GM21529 (cell line): ENCODE results near the gene ZC3H18.
A peak's percentile ranks its signal among the peaks of the same experiment; 100 is the strongest.
"Not testable (repeated sequence)": the region's sequence is repeated elsewhere in the genome, so short reads cannot be mapped to it uniquely, and the experiment has no call there.

ENCODE experiments used
- ATAC-seq: cut with Tn5 transposase; IDR thresholded peaks from one replicate; pipeline ENCODE4 v1.9.1; 2021; ENCODE audit not compliant: unreplicated experiment

Gene ZC3H18

GRCh38 chr16:88651989-88652761 lies 82.0 kb downstream of the ZC3H18 start:
- ATAC-seq: no peak

GRCh38 chr16:88652762-88653063 lies 82.5 kb downstream of the ZC3H18 start:
- ATAC-seq: no peak

GRCh38 chr16:88653101-88653500 lies 82.9 kb downstream of the ZC3H18 start:
- ATAC-seq: no peak

GRCh38 chr16:88653596-88654362 lies 83.6 kb downstream of the ZC3H18 start:
- no peak for ATAC-seq

- no peak for ATAC-seq
These were observed 84.3 kb downstream of the ZC3H18 start for GRCh38 chr16:88654363-88655052.

DNA sequence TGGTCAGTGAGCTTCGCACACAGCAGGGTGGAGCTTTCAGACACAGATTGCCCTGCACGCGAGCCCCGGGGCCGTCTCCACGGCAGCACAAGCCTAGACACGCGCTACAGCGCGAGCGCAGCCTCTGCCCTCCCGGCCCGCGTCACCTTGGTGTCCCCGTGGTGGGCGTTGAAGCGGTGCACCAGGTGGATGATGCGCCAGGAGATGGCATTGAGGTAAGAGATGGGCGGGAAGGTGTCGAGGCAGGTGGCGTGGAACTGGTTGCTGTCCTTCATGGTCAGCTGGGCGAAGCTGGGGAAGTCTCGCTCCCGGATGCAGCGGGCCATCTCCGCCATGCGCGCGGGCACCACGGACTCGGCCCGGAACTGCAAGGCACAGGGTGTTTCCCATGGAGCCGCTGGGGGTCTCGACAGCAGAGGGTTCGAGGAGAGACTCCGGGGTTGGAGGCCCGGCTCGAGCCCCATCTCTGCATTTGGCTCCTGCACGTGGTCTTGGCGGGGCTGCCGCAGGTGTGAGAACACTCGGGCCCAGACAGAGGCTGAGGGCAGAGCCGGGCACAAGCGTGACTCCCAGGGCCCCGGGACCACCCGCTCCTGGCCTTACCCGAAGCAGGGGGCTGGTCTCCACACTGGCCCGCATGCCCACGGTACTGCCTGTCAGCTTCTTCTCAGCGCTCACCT lies 85.0 kb downstream of the ZC3H18 start:
- ATAC-seq: no peak

- no peak for ATAC-seq
These were observed 85.6 kb downstream of the ZC3H18 start for GRCh38 chr16:88655733-88656281.

DNA sequence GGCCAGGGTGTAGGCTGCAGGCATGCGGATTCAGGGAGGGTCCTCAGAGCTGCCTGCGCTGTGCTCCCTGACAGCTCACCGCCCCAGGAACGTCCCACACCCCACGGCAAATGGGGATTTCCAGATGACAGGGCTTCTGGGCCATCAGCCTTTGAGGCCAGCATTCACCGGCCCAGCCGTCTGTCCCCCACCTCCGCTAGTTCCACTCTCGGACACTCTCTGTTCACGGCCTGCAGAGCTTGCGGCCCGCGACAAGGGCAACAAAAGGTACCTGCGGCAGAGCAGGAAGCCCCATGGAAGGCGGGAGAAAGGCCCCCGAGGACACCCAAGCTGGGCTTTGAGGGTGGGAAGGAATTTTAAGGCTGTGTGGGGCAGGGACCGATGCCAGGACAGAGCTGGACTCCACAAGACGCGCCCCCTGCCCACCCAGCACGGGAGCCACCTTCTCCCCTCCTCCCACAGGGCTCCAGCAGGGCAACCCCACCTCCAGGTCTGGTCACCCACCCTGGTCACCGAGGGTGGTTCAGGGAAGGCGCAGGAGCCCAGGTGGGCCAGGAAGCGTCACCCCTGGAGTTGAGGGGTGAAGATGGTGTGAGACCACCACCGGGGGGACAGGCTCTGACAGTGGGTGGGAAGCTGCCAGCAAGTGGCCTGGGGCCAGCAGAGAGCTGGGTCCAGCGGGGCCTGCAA lies 86.2 kb downstream of the ZC3H18 start:
- no peak for ATAC-seq

- ATAC-seq: no peak
These were observed 87.2 kb downstream of the ZC3H18 start for GRCh38 chr16:88657371-88657770.

GRCh38 chr16:88658714-88659113 lies 88.5 kb downstream of the ZC3H18 start:
- no peak for ATAC-seq

DNA sequence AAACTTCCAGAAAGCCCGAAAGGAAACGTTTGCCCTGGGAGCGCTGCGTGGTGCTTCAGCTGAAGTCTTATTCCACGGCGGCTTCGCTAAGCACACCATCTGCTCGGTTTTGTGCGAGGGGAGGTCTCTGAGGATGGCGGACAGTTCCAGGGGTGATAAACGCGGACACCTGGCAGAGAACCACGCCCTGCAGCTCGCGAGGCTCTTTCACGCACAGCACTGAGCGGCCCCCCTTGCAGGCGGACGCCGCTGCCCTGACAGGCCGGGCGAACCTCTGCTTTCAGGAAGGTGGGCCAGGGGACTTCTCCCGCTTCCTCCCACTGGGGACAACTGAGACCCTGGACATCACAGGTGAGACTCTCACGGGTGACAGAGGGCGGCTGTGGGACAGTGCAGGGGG lies 89.0 kb downstream of the ZC3H18 start:
- no peak for ATAC-seq

DNA sequence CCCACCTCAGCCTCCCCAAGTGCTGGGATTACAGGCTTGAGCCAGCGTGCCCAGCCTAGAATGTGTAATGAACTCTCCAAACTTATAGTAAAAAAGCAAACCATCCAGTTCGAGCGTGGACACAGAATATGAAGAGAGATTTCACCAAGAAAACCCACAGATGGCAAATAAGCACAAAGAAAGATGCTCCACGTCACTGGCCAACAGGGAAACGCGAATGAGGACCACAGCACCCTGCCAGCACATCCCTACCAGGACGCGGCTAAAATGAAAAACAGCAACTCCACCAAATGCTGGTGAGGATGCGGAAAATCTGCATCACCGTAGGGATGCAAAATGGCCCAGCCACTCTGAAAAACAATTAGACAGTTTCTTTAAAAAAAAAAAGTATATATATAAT lies 91.3 kb downstream of the ZC3H18 start:
- no peak for ATAC-seq

- peak; percentile 2 for ATAC-seq
These were observed 92.1 kb downstream of the ZC3H18 start for GRCh38 chr16:88662222-88662842.

GRCh38 chr16:88662843-88663606 lies 92.8 kb downstream of the ZC3H18 start, which contains the start of gene MVD:
Gene MVD (minus strand): TSS chr16:88663091. CDS start chr16:88663080, 11 bp downstream.
- ATAC-seq: peak; percentile 97

GRCh38 chr16:88665148-88665547 lies 94.9 kb downstream of the ZC3H18 start:
- no peak for ATAC-seq

GRCh38 chr16:88665570-88665969 lies 95.4 kb downstream of the ZC3H18 start:
- ATAC-seq: no peak

- ATAC-seq: no peak
These were observed 97.3 kb downstream of the ZC3H18 start for GRCh38 chr16:88667461-88667860.

DNA sequence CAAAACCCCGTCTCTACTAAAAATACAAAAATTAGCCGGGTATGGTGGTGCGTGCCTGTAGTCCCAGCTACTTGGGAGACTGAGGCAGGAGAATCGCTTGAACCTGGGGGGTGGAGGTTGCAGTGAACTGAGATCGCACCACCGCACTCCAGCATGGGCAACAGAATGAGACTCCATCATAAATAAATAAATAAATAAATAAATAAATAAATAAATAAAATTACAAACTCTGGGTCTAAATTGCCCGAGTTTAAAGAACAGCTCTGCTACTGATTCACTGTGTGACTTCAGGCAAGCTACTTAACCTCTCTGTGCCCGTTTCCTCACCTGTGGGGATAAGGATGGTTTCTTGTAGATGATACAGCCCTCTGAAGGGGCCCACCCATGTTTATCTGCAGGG lies 99.3 kb downstream of the ZC3H18 start:
- ATAC-seq: not testable (repeated sequence)

DNA sequence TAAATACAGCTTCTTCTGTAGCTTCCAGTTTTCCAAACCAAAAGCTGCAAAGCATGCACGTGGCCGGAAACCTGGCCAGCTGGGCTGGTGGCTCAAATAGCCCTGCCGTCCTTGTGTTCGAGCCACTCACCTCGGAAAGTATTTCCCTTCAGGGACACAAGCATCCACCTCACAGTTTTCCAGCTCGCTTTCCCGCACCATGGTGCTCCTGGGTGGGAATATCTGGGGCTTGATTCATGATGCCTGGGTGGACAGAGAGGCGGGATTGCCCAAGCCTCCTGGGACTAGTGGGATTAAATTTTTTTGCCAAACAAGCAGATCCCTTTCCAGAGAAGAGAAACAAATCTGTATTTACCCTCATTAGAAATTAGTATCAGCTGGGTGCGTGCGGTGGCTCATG lies 99.8 kb downstream of the ZC3H18 start:
- ATAC-seq: no peak
